ENCODE data around the gene SKIDA1.

DNA sequence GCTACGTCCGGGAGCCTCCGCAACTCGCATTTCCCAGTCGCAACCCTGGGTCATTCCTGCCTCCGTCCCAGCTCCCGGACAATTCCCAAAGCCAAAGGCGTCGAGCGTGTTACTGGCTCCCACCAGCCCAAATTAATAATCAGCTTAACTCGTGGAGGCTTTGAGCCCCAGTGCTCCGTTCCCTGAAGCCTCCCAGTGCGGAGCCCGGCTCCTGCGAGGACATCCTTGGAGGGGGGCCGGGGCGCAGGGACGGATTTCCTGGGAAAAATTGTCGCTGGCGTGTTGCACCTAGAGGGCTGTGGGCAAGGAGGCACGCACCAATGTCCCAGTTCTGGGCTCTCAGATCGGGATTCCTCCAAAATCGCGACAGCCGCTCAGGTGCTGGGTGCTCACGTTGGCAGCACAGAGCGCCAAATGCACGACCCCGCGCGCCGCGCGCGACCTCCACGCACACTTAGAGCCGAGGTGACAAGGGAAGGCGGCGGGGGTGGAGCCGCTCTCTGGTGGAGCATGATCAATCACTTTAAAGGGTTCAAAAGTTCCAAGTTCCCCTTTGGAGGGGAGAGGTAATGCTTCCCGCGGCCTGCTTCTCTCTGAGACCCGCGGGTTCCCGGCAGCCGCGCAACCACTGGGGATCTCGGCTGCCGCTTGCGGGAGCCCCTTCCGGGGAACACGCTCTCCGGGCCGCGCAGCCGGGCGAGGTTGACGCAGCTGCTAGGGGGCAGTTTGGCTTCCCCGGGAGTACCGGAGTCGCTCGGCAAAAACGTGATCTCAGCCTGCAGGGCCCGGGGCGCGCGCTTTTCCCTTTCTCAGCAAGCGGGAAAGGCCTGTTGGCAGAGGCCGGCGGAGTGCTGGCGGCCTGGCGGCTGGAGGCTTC lies 25.5 kb downstream of the SKIDA1 start:
- TF ChIP-seq, protein P1, sequence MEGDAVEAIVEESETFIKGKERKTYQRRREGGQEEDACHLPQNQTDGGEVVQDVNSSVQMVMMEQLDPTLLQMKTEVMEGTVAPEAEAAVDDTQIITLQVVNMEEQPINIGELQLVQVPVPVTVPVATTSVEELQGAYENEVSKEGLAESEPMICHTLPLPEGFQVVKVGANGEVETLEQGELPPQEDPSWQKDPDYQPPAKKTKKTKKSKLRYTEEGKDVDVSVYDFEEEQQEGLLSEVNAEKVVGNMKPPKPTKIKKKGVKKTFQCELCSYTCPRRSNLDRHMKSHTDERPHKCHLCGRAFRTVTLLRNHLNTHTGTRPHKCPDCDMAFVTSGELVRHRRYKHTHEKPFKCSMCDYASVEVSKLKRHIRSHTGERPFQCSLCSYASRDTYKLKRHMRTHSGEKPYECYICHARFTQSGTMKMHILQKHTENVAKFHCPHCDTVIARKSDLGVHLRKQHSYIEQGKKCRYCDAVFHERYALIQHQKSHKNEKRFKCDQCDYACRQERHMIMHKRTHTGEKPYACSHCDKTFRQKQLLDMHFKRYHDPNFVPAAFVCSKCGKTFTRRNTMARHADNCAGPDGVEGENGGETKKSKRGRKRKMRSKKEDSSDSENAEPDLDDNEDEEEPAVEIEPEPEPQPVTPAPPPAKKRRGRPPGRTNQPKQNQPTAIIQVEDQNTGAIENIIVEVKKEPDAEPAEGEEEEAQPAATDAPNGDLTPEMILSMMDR (IDR thresholded peaks at IDR 0.05; ENCODE audit: low read length): no peak
- TF ChIP-seq EZH2 (IDR thresholded peaks at IDR 0.05; ENCODE audit: borderline replicate concordance, low read length): no peak
